ENCODE measurements around the gene PLLP.

DNA sequence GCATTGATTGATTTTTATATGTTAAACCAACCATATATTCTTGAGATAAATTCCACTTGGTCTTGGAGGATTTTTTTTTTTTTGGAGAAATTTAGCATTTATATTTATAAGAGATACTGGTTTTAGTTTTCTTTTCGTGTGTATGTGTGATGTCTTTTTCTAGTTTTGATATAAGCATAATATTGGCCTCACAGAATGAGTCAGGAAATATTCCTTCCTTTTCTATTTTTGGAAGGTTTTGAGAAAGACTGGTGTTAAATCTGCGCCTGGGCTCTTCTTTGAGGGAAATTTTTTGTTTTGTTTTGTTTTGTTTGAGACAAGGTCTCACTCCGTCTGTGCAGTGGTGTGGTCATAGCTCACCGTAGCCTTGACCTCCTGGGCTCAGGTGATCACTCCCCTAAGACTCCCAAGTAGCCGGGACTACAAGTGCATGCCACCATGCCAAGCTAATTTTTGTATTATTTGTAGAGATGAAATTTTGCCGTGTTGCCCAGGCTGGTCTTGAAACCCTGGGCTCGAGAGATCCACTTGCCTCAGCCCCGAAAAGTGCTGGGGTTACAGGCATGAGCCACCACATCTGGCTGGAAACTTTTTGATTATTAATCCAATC, 45.4 kb upstream of the PLLP start:
- TF ChIP-seq, protein P1, sequence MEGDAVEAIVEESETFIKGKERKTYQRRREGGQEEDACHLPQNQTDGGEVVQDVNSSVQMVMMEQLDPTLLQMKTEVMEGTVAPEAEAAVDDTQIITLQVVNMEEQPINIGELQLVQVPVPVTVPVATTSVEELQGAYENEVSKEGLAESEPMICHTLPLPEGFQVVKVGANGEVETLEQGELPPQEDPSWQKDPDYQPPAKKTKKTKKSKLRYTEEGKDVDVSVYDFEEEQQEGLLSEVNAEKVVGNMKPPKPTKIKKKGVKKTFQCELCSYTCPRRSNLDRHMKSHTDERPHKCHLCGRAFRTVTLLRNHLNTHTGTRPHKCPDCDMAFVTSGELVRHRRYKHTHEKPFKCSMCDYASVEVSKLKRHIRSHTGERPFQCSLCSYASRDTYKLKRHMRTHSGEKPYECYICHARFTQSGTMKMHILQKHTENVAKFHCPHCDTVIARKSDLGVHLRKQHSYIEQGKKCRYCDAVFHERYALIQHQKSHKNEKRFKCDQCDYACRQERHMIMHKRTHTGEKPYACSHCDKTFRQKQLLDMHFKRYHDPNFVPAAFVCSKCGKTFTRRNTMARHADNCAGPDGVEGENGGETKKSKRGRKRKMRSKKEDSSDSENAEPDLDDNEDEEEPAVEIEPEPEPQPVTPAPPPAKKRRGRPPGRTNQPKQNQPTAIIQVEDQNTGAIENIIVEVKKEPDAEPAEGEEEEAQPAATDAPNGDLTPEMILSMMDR (IDR thresholded peaks at IDR 0.05 in 8 of 11, conservative IDR thresholded peaks at IDR 0.05 in 3 of 11), result no peak
- no peak for TF ChIP-seq POLR2A (IDR thresholded peaks at IDR 0.05)

All from spleen (tissue), 7 donors.